Stimulated activated naive CD4-positive, alpha-beta T cell (primary cell): ENCODE results near the gene YIPF1.
"Not testable (repeated sequence)": the region's sequence is repeated elsewhere in the genome, so short reads cannot be mapped to it uniquely, and the experiment has no call there.

Experiments used
- DNase-seq, 6 experiments: peaks; one replicate each; lab custom pipeline; 2025; lab: John Stamatoyannopoulos, UW

The YIPF1 gene

GRCh38 chr1:53894644-53895043 is 5.0 kb upstream of the YIPF1 start:
- no peak for DNase-seq

- no peak for DNase-seq
These were observed 4.5 kb upstream of the YIPF1 start, which contains the start of gene DIO1 for GRCh38 chr1:53893999-53894636. DIO1 (plus strand) TSS chr1:53894187; CDS start chr1:53894211, 24 bp downstream.

- DNase-seq = no peak
These were observed 3.3 kb upstream of the YIPF1 start for GRCh38 chr1:53892911-53893310.

- no peak for DNase-seq
These were observed 2.1 kb upstream of the YIPF1 start for GRCh38 chr1:53891678-53892077.

- no peak for DNase-seq
These were observed 1.4 kb upstream of the YIPF1 start for GRCh38 chr1:53891018-53891417.

- no peak for DNase-seq
These were observed 935 bp upstream of the YIPF1 start for GRCh38 chr1:53890522-53890941.

GRCh38 chr1:53888681-53889080 is 916 bp downstream of the YIPF1 start:
- DNase-seq = no peak

- DNase-seq = not testable (repeated sequence)
These were observed 6.0 kb downstream of the YIPF1 start for GRCh38 chr1:53883600-53883999.

- DNase-seq = not testable (repeated sequence)
These were observed 7.7 kb downstream of the YIPF1 start for GRCh38 chr1:53881853-53882252.

GRCh38 chr1:53878492-53879105 is 11.0 kb downstream of the YIPF1 start:
- DNase-seq = no peak

- DNase-seq = not testable (repeated sequence)
These were observed 14.4 kb downstream of the YIPF1 start for GRCh38 chr1:53875150-53875549.

GRCh38 chr1:53871773-53872484 is 17.7 kb downstream of the YIPF1 start:
- DNase-seq = no peak

GRCh38 chr1:53871221-53871620 is 18.4 kb downstream of the YIPF1 start:
- no peak for DNase-seq

GRCh38 chr1:53869454-53870117 is 20.0 kb downstream of the YIPF1 start:
- no peak for DNase-seq

- DNase-seq = no peak
These were observed 21.0 kb downstream of the YIPF1 start for GRCh38 chr1:53868565-53868964.

- no peak for DNase-seq
These were observed 27.1 kb downstream of the YIPF1 start for GRCh38 chr1:53862507-53862906.

- peak in 5 of 6 experiments; percentile 28 to 64 (median 32) for DNase-seq
These were observed 28.6 kb downstream of the YIPF1 start for GRCh38 chr1:53860967-53861411.

GRCh38 chr1:53851571-53852285 is 37.9 kb downstream of the YIPF1 start:
- DNase-seq = no peak

- DNase-seq = no peak
These were observed 39.4 kb downstream of the YIPF1 start for GRCh38 chr1:53850082-53850673.

GRCh38 chr1:53847980-53848379 is 41.6 kb downstream of the YIPF1 start:
- DNase-seq = no peak

- no peak for DNase-seq
These were observed 47.2 kb downstream of the YIPF1 start for GRCh38 chr1:53842347-53842746.

GRCh38 chr1:53838654-53838974 is 51.0 kb downstream of the YIPF1 start:
- DNase-seq = no peak
